Gastrocnemius medialis (tissue), 4 donors: ENCODE data around the gene LILRA5. TPM values are rescaled to one million over a fixed set of nuclear protein-coding genes. Genes with fewer than 3 reads are reported as not detected.
A peak's percentile ranks its signal among the peaks of the same experiment; 100 is the strongest.

Source experiments
- ATAC-seq, 2 donors: fragments of 150-250 bp; one replicate each; pipeline ENCODE4 v1.9.1; 2016
- DNase-seq, 2 donors: peaks; one replicate each; pipeline ENCODE4 v3.0.0-alpha.2; 2019
- H3K27ac ChIP-seq, 4 donors: fragments of 200-600 bp; sonication (generic); 1 replicate in 1 of 4; 2 replicates in 3 of 4; pipeline ENCODE4 v1.5.1; 2016 to 2018; ENCODE audit warnings: mild to moderate bottlenecking in 2 of 4, moderate library complexity in 1 of 4
- H3K27me3 ChIP-seq, 3 donors: fragments of 200-600 bp; sonication (generic) in 2 of 3; 1 replicate in 1 of 3; 2 replicates in 2 of 3; pipeline versions ENCODE4 v1.5.1 to v1.6.0; 2016 to 2019; ENCODE audit warnings: mild to moderate bottlenecking in 1 of 3, moderate library complexity in 1 of 3
- H3K36me3 ChIP-seq, 2 donors: fragments of 200-600 bp; sonication (generic) in 1 of 2; one replicate each; pipeline ENCODE4 v1.5.1; 2017 to 2018
- H3K4me1 ChIP-seq, 2 donors: fragments of 200-600 bp; sonication (generic) in 1 of 2; one replicate each; pipeline ENCODE4 v1.5.1; 2016 to 2017; ENCODE audit warnings: mild to moderate bottlenecking in 2 of 2
- H3K4me3 ChIP-seq, 4 donors: fragments of 200-600 bp; sonication (generic) in 3 of 4; 1 replicate in 1 of 4; 2 replicates in 3 of 4; pipeline ENCODE4 v1.5.1; 2016 to 2019; ENCODE audit warnings: mild to moderate bottlenecking in 2 of 4
- H3K9me3 ChIP-seq, 3 donors: fragments of 200-600 bp; sonication (generic) in 2 of 3; 1 replicate in 1 of 3; 2 replicates in 2 of 3; pipeline ENCODE4 v1.5.1; 2016 to 2019
- POLR2A ChIP-seq, 2 donors: fragments of 450-650 bp; IDR thresholded peaks; one replicate each; pipeline ENCODE4 v1.6.1; 2017; ENCODE audit warnings: antibody characterized with exemption in 2 of 2, mild to moderate bottlenecking in 2 of 2, moderate library complexity in 2 of 2
- in situ Hi-C, 4 donors: fragments of 200-750 bp; cut with MboI; loops; one replicate each; pipeline versions ENCODE4 v1.15.0 to v1.8.0; 2017; ENCODE audit warnings: low sequenced_read_pairs in 4 of 4
- intact Hi-C: fragments of 100-400 bp; cut with DNase I; formaldehyde crosslinking; loops from one replicate; pipeline ENCODE4 v1.15.1; 2023; ENCODE audit warnings: low total_unique reads
- total RNA-seq, 4 donors: library from RNA; depleted of rRNA; stranded (reverse); fragments of >200 nt; gene quantifications; one replicate each; pipeline versions ENCODE4 v1.1.0 to v1.2.3, GENCODE V29; 2016
- TF ChIP-seq, protein P1 (sequence below), 5 experiments: fragments of 450-650 bp in 3 of 5; fragments of 200-600 bp in 2 of 5; sonication (generic) in 2 of 5; IDR thresholded peaks in 4 of 5; conservative IDR thresholded peaks in 1 of 5; 1 replicate in 4 of 5; 2 replicates in 1 of 5; pipeline ENCODE4 v1.5.1; 2016 to 2019; ENCODE audit warnings: antibody characterized with exemption in 5 of 5, mild to moderate bottlenecking in 3 of 5, moderate library complexity in 3 of 5

Gene LILRA5
- total RNA-seq, 4 donors from 2014 or later: 0.98 to 2.4 (median 1.1) TPM; not detected in 1

DNA sequence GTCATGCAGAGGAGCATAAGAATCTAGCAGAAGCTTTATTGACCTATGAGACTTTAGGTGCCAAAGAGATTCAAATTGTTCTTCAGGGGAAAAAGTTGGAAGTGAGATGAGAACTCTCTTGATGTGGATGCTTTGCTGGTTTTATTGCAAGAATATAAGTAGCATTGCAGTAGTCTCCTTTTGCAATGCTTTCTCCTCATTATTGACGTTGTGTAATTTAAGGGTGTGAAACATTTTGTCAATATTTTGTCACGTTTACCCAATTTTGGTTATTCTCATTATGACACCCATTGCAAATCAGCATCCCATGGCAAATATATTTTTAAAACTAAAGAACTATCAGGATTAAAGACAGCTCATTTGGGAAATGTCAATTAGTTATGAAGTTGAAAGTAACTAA, 44.0 kb downstream of the LILRA5 start:
- Histone ChIP-seq H3K36me3 (no peaks in the 10 kb centered on the region), H3K27ac (no peak overlapping the region), H3K27me3 (no peaks in the 10 kb centered on the region), H3K9me3 (no peaks in the 10 kb centered on the region), H3K4me1 (no peaks in the 10 kb centered on the region), H3K4me3 (no peak overlapping the region)
- no peak for TF ChIP-seq POLR2A (IDR thresholded peaks at IDR 0.05)
- TF ChIP-seq, protein P1, sequence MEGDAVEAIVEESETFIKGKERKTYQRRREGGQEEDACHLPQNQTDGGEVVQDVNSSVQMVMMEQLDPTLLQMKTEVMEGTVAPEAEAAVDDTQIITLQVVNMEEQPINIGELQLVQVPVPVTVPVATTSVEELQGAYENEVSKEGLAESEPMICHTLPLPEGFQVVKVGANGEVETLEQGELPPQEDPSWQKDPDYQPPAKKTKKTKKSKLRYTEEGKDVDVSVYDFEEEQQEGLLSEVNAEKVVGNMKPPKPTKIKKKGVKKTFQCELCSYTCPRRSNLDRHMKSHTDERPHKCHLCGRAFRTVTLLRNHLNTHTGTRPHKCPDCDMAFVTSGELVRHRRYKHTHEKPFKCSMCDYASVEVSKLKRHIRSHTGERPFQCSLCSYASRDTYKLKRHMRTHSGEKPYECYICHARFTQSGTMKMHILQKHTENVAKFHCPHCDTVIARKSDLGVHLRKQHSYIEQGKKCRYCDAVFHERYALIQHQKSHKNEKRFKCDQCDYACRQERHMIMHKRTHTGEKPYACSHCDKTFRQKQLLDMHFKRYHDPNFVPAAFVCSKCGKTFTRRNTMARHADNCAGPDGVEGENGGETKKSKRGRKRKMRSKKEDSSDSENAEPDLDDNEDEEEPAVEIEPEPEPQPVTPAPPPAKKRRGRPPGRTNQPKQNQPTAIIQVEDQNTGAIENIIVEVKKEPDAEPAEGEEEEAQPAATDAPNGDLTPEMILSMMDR (IDR thresholded peaks at IDR 0.05 in 4 of 5, conservative IDR thresholded peaks at IDR 0.05 in 1 of 5): no peak
- in situ Hi-C loops (no loop called here), intact Hi-C loops (no loop called here)
- DNase-seq: no peak
- no peak for ATAC-seq

DNA sequence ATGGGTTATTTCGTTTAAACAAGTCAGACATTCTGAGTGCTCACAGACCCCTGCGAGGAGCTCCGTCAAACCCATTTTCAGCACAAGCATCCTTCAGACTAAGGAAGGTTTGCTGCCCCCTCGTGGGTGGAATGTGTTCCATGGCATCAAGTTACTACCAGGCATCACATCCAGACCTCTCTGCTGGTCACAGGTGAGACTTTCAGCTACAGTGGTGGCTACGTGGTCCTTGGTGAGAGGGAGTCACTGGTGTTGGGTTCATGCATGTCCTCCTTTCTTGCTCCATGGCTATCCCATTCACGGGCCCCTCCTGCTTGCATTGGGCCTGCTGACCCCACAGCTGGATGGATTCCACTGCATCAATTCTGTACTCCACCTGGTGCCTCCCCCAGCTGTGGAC, 46.8 kb downstream of the LILRA5 start:
- intact Hi-C loops (no loop called here), in situ Hi-C loops (no loop called here)

DNA sequence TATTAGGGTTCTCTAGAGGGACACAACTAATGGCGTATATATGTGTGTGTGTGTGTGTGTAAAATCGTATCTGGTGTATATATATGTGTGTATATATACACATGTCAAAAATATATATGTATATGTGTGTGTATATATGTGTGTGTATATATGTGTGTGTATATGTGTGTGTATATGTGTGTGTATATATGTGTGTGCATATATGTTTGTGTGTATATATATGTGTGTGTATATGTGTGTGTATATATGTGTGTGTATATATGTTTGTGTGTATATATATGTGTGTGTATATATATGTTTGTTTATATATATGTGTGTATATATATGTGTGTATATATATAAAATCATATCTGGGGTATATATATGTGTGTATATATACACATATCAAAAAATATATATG, 50.5 kb downstream of the LILRA5 start:
- H3K27me3 ChIP-seq: no peaks in the 10 kb centered on the region
- TF ChIP-seq, protein P1 (IDR thresholded peaks at IDR 0.05 in 4 of 5, conservative IDR thresholded peaks at IDR 0.05 in 1 of 5): no peak
- no peak for TF ChIP-seq POLR2A (IDR thresholded peaks at IDR 0.05)
- H3K27ac ChIP-seq: no peak overlapping the region
- no peaks in the 10 kb centered on the region for H3K4me1 ChIP-seq
- intact Hi-C loops (no loop called here), in situ Hi-C loops (no loop called here)
- DNase-seq (no peak), ATAC-seq (no peak)
- H3K4me3 ChIP-seq: no peak overlapping the region
- H3K9me3 ChIP-seq: no peaks in the 10 kb centered on the region
- no peaks in the 10 kb centered on the region for H3K36me3 ChIP-seq

More for the DNA sequence above, 46.8 kb downstream of the LILRA5 start:
- DNase-seq (no peak), ATAC-seq (no peak)
- no peaks in the 10 kb centered on the region for H3K27me3 ChIP-seq
- no peaks in the 10 kb centered on the region for H3K36me3 ChIP-seq
- no peaks in the 10 kb centered on the region for H3K9me3 ChIP-seq
- no peak for TF ChIP-seq POLR2A (IDR thresholded peaks at IDR 0.05)
- TF ChIP-seq, protein P1 (IDR thresholded peaks at IDR 0.05 in 4 of 5, conservative IDR thresholded peaks at IDR 0.05 in 1 of 5): peak in 3 of 5 experiments; percentile 24 to 49 (median 26)
- no peak overlapping the region for H3K27ac ChIP-seq
- no peaks in the 10 kb centered on the region for H3K4me1 ChIP-seq
- no peak overlapping the region for H3K4me3 ChIP-seq

DNA sequence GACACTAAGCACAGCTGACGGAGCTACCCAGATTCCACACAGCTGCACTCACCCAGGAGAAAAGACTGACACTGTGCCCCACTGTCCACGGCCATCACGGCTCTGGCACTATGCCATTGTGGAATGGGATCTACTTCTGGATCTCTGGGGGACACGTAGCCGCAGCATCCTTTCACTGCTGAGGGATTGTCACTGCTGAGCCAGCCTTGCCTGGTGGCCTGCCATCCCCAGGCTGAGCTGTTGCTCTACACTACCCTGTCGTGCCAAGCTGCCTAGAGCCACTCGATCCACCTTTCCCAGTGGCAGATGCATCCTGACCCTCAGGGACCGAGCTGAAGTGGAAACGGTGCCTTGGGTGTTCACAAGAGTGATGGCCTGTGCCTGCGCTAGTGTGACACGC, 50.9 kb downstream of the LILRA5 start:
- Histone ChIP-seq H3K27me3 (no peaks in the 10 kb centered on the region), H3K4me3 (no peak overlapping the region), H3K27ac (no peak overlapping the region), H3K4me1 (no peaks in the 10 kb centered on the region), H3K9me3 (no peaks in the 10 kb centered on the region), H3K36me3 (no peaks in the 10 kb centered on the region)
- in situ Hi-C loops: no loop called here
- no peak for TF ChIP-seq POLR2A (IDR thresholded peaks at IDR 0.05)
- TF ChIP-seq, protein P1 (IDR thresholded peaks at IDR 0.05 in 4 of 5, conservative IDR thresholded peaks at IDR 0.05 in 1 of 5): no peak
- ATAC-seq (no peak), DNase-seq (no peak)
- intact Hi-C loops: no loop called here

DNA sequence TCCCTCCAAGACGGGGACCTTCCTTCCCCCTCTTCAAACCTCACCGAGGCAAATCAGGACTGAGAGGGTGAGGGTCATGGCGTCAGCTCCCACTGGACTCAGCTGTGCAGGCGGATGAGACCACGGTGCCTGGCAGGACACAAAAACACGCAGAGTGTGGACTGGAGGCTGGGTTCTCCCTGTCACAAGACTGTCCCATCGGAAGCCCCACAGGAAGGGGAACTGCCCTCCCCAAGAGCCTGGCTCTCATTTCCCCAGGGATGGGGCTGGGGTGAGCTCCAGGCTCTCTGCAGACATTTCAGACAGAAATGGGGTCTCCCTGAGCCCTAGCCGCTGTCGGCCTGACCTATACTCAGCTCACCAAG, 55.9 kb downstream of the LILRA5 start, which contains the start of gene LILRB5:
TSS of gene LILRB5 (minus strand) at position 158 of the 365 bp plus-strand sequence. CDS start at position 78, 80 bp downstream.
- in situ Hi-C loops: no loop called here
- peaks cover 0 to 12% (median 5%) of the 10 kb centered on the region in 3 donors for H3K27me3 ChIP-seq

More for the DNA sequence above, 55.9 kb downstream of the LILRA5 start, which contains the start of gene LILRB5:
- TF ChIP-seq POLR2A (IDR thresholded peaks at IDR 0.05): no peak
- TF ChIP-seq, protein P1 (IDR thresholded peaks at IDR 0.05 in 4 of 5, conservative IDR thresholded peaks at IDR 0.05 in 1 of 5): no peak
- no peak within 1 kb of the TSS for H3K27ac ChIP-seq
- DNase-seq: no peak
- peak within 1 kb of the TSS in 1 of 4 donors; percentile 17 for H3K4me3 ChIP-seq
- no peaks in the 10 kb centered on the region for H3K4me1 ChIP-seq
- H3K36me3 ChIP-seq: no peaks in the 10 kb centered on the region
- intact Hi-C loops: no loop called here
- H3K9me3 ChIP-seq: no peaks in the 10 kb centered on the region
- ATAC-seq: no peak
